HL-60 (cell line): Measurements from ENCODE around the gene ADPGK.

Source experiments
- DNase-seq, 2 experiments: peaks; one replicate each; pipeline ENCODE4 v3.0.0-alpha.2; 2010 to 2020; ENCODE audit warnings: low read depth in 1 of 2, low spot score in 1 of 2
- H3K27ac ChIP-seq: fragments of 250-450 bp; sonication (Bioruptor Pico); replicated peaks from 2 replicates; pipeline ENCODE4 v1.5.1; 2020; ENCODE audit warnings: mild to moderate bottlenecking, moderate library complexity
- H3K27me3 ChIP-seq: fragments of 250-450 bp; sonication (Bioruptor Pico); 2 replicates; pipeline ENCODE4 v1.5.1; 2021; ENCODE audit warnings: mild to moderate bottlenecking, moderate library complexity; ENCODE audit not compliant: insufficient read depth, poor library complexity, severe bottlenecking
- H3K4me3 ChIP-seq: replicated peaks from 2 replicates; pipeline ENCODE4 v1.5.1; 2011; ENCODE audit warnings: mild to moderate bottlenecking, control low read depth, low read length; ENCODE audit not compliant: insufficient read depth
- GABPA ChIP-seq: IDR thresholded peaks from 2 replicates; pipeline ENCODE4 v1.6.1; 2012; ENCODE audit warnings: low read depth
- POLR2AphosphoS5 ChIP-seq: IDR thresholded peaks from 2 replicates; pipeline ENCODE4 v1.6.1; 2012; ENCODE audit warnings: low read depth
- SPI1 ChIP-seq: IDR thresholded peaks from 2 replicates; pipeline ENCODE4 v1.6.1; 2012; ENCODE audit warnings: low read depth, mild to moderate bottlenecking, borderline replicate concordance
- TF ChIP-seq, protein P1 (sequence below): IDR thresholded peaks from one replicate; pipeline ENCODE4 v1.5.1; 2011; ENCODE audit warnings: low read length, control low read depth, inconsistent platforms; ENCODE audit not compliant: insufficient read depth
- TF ChIP-seq, protein P2 (sequence below): IDR thresholded peaks from 2 replicates; pipeline ENCODE4 v1.6.1; 2012; ENCODE audit warnings: low read depth; ENCODE audit not compliant: insufficient replicate concordance

The ADPGK gene

DNA sequence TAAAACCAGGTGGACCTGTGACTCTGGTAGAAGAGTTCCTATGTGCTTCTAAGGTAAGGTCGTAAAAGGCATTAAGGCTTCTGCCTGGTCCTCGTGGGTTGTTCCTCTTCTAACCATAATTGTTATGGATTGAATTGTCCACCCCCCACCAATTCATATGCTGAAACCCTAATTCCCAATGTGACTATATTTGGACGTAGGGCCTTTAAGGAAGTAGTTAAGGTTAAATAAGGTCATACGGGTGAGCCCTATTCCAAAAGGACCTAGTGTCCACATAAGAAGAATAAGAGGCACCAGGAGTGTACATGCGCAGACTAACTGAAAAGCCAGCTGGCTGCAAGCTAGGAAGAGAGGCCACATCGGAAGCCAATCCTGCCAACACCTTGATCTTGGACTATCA lies 1.9 kb downstream of the ADPGK start:
- no peak for DNase-seq
- Histone ChIP-seq H3K27ac (no peak overlapping the region), H3K27me3 (no peaks in the 10 kb centered on the region), H3K4me3 (peak overlapping the region; percentile 87)
- TF ChIP-seq GABPA (no peak), POLR2AphosphoS5 (no peak), SPI1 (no peak)
- TF ChIP-seq, protein P1, sequence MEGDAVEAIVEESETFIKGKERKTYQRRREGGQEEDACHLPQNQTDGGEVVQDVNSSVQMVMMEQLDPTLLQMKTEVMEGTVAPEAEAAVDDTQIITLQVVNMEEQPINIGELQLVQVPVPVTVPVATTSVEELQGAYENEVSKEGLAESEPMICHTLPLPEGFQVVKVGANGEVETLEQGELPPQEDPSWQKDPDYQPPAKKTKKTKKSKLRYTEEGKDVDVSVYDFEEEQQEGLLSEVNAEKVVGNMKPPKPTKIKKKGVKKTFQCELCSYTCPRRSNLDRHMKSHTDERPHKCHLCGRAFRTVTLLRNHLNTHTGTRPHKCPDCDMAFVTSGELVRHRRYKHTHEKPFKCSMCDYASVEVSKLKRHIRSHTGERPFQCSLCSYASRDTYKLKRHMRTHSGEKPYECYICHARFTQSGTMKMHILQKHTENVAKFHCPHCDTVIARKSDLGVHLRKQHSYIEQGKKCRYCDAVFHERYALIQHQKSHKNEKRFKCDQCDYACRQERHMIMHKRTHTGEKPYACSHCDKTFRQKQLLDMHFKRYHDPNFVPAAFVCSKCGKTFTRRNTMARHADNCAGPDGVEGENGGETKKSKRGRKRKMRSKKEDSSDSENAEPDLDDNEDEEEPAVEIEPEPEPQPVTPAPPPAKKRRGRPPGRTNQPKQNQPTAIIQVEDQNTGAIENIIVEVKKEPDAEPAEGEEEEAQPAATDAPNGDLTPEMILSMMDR = no peak
- TF ChIP-seq, protein P2, sequence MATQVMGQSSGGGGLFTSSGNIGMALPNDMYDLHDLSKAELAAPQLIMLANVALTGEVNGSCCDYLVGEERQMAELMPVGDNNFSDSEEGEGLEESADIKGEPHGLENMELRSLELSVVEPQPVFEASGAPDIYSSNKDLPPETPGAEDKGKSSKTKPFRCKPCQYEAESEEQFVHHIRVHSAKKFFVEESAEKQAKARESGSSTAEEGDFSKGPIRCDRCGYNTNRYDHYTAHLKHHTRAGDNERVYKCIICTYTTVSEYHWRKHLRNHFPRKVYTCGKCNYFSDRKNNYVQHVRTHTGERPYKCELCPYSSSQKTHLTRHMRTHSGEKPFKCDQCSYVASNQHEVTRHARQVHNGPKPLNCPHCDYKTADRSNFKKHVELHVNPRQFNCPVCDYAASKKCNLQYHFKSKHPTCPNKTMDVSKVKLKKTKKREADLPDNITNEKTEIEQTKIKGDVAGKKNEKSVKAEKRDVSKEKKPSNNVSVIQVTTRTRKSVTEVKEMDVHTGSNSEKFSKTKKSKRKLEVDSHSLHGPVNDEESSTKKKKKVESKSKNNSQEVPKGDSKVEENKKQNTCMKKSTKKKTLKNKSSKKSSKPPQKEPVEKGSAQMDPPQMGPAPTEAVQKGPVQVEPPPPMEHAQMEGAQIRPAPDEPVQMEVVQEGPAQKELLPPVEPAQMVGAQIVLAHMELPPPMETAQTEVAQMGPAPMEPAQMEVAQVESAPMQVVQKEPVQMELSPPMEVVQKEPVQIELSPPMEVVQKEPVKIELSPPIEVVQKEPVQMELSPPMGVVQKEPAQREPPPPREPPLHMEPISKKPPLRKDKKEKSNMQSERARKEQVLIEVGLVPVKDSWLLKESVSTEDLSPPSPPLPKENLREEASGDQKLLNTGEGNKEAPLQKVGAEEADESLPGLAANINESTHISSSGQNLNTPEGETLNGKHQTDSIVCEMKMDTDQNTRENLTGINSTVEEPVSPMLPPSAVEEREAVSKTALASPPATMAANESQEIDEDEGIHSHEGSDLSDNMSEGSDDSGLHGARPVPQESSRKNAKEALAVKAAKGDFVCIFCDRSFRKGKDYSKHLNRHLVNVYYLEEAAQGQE = no peak

DNA sequence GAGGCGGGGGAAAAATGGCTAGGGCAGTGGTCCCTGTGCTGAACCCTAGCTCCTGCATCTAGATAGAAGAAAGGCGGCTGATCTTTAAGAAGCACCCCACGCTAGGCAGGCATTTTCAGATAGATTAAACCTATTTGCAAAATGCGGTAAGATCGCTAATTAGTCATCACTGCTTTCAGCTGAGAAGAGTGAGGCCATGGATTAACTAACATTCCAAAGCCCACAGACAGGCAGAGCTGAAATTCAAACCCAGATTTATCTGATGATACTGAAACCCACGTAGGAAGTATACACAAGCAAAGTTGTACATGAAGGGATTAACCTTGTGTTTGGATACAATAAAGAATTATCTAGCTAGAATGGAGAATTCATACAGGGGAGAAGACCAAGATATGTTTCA lies 4.8 kb downstream of the ADPGK start:
- Histone ChIP-seq H3K27ac (no peak overlapping the region), H3K4me3 (no peak overlapping the region), H3K27me3 (no peaks in the 10 kb centered on the region)
- no peak for TF ChIP-seq POLR2AphosphoS5
- TF ChIP-seq, protein P1 = no peak
- no peak for TF ChIP-seq GABPA
- TF ChIP-seq, protein P2 = no peak
- no peak for DNase-seq

DNA sequence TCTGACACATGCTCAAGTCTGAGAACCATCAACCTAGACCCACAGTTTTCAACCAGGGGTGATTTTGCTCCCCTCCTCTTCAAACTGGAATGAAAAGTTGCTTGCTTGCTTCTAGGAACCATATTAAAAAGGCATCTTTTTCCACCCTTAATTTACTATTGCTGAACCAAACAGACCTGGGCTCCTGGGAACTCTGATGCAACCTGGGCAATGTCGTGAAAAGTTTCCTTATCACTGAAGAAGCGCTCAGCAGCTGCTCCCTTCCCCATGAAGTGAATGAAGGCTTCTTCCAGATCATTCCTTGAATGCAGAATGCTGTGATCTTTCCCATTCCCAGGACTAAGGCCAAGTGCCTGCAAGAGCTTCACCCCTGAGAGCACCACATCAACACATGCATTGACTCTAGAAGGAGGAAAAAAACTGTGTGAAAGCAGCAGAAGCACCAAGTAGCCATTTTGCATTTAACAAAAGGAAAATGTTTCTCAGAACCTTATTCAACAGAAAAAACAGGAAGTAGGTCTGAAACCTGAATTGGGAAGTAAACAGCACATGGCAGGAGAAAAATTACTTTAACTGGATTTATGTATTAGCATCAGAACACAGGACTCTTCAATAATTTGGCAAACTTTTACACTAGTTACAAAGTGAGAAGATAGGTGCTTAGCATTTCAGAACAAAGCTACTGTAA lies 8.7 kb downstream of the ADPGK start:
- no peak overlapping the region for H3K4me3 ChIP-seq
- peak overlapping the region; percentile 62 for H3K27ac ChIP-seq

DNA sequence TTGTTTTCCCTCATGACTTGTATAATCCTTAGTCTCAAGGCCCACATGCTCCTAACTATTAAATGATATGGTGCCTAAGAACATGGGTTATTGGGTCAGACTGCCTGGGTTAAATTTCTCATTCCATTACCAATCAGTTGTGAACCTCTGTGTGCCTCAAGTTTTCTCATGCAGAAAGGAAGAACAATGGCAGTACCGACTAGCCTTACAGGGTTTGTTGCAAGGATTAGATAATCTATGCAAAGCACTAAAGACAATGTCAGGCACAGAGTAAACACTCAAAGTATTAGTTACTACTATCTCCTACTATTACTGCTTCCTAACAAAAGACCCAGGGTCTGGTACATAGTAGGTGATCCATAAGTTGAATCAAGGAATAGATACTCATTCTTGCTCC lies 12.2 kb downstream of the ADPGK start:
- no peak for TF ChIP-seq SPI1
- DNase-seq = no peak
- Histone ChIP-seq H3K27me3 (no peaks in the 10 kb centered on the region), H3K27ac (no peak overlapping the region), H3K4me3 (no peak overlapping the region)

More for the DNA sequence above, 8.7 kb downstream of the ADPGK start:
- no peaks in the 10 kb centered on the region for H3K27me3 ChIP-seq
- TF ChIP-seq POLR2AphosphoS5 = no peak
- peak; percentile 75; the same call in 1 of the 2 replicates for TF ChIP-seq SPI1
- TF ChIP-seq GABPA = no peak
- no peak for DNase-seq

DNA sequence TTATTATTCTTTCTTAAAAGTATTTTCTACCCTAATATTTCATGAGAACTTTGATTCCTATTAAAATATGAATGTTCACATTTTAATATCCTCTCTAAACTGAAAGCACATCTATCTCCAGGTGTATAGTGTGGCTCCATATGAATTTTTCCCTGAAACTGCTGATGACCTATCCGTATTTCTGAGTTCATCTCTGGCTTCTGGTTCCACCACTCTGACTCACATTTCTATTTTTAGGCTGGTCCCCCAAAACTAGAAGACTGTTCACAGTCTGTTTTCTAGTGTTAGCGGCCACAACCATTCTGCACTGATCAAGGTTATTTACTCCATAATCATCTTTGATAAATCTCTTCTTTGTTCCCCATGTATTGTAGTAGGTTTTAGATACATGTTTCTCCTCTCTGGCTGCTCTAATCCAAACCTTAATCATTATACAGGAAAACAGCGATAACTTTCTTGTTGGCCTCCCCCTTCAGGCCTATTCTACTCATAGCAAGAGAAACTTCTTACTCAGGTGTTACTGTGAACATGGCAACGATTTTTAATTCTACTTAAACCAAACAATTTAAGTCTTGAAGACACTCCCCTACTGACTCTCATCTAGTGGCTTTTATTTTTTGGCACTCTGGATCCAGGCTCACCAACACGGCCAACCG lies 12.8 kb downstream of the ADPGK start:
- DNase-seq = no peak
- Histone ChIP-seq H3K27me3 (no peaks in the 10 kb centered on the region), H3K4me3 (no peak overlapping the region), H3K27ac (no peak overlapping the region)
- TF ChIP-seq, protein P1 = no peak
- no peak for TF ChIP-seq SPI1
- TF ChIP-seq GABPA = no peak
- no peak for TF ChIP-seq POLR2AphosphoS5
- TF ChIP-seq, protein P2 = no peak
